Left lung (tissue), 10 donors: Measurements from ENCODE around the gene TLR2. TPM values are rescaled to one million over a fixed set of nuclear protein-coding genes. Genes with fewer than 3 reads are reported as not detected.
A peak's percentile ranks its signal among the peaks of the same experiment; 100 is the strongest.

Experiments used
- ATAC-seq: fragments of 200-7000 bp; cut with Tn5 transposase; one replicate; pipeline ENCODE4 v1.9.1; 2020; ENCODE audit warnings: moderate library complexity
- DNase-seq, 4 donors: peaks; one replicate each; pipeline ENCODE4 v3.0.0-alpha.2; 2013 to 2020
- H3K27ac ChIP-seq, 2 donors: fragments of 200-600 bp; sonication (generic) in 1 of 2; one replicate each; pipeline versions ENCODE4 v1.5.0 to v1.8.0; 2020 to 2021
- H3K27me3 ChIP-seq, 2 donors: fragments of 200-600 bp; sonication (generic) in 1 of 2; one replicate each; pipeline versions ENCODE4 v1.5.0 to v1.8.0; 2020 to 2021
- H3K36me3 ChIP-seq, 2 donors: fragments of 200-600 bp; sonication (generic) in 1 of 2; one replicate each; pipeline versions ENCODE4 v1.5.0 to v1.8.0; 2020 to 2021
- H3K4me1 ChIP-seq, 2 donors: fragments of 200-600 bp; one replicate each; pipeline ENCODE4 v1.8.0; 2021
- H3K4me3 ChIP-seq, 2 donors: fragments of 200-600 bp; sonication (generic) in 1 of 2; one replicate each; pipeline versions ENCODE4 v1.5.0 to v1.8.0; 2020 to 2021; ENCODE audit warnings: mild to moderate bottlenecking in 1 of 2
- H3K9me3 ChIP-seq, 2 donors: fragments of 200-600 bp; sonication (generic) in 1 of 2; one replicate each; pipeline versions ENCODE4 v1.5.0 to v1.8.0; 2020 to 2021
- intact Hi-C, 2 donors: fragments of 100-400 bp; cut with DNase I; formaldehyde crosslinking; loops; one replicate each; pipeline versions ENCODE4 v1.11.2 to v1.14.2; 2022
- polyA plus RNA-seq, 6 donors: library from polyadenylated mRNA; unstranded; fragments of 120-200 nt; gene quantifications; one replicate each; pipeline ENCODE4 v1.2.1, GENCODE V29; 2013; ENCODE audit not compliant: insufficient read length in 6 of 6
- total RNA-seq, 2 donors: library from RNA; stranded (reverse); fragmentation: NEBNext Ultra II Directional; extraction: Animal tissue kit (Norgen Biotek cat#: 25700); gene quantifications; one replicate each; pipeline ENCODE4 v1.2.1, GENCODE V29; 2021
- TF ChIP-seq, protein P1 (sequence below), 2 donors: fragments of 200-600 bp; sonication (generic) in 1 of 2; IDR thresholded peaks; one replicate each; pipeline versions ENCODE4 v1.5.0 to v1.8.0; 2021; ENCODE audit warnings: antibody characterized with exemption in 2 of 2
- donor health status: DM: no; HTN: yes; CAD: no.
- donor health status: DM: no; HTN: no; CAD: no.

Gene TLR2
- total and polyA plus RNA-seq, 8 donors: 19.5 to 170 (median 39.0) TPM

DNA sequence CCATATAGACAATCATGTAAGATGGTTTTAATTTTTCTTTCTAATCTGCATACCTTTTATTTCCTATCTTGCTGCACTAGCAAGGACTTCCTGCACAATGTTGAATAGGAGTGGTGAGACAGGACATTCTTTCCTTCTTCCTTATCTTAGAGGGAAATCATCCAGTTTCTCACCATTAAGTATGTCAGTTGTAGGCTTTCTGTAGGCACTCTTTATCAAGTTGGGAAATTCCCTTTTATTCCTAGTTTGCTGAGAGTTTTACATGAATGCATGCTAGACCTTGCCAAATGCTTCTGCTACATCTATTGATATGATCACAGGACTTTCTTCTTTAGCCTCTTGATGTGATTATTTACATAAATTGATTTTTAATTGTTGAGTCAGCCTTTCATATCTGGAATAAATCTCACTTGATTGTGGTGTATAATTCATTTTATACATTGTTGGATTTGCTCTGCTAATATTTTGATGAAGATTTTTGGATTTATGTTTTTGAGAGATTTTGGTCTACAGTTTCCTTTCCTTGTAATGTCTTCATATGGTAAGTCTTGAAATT, 51.9 kb downstream of the TLR2 start:
- peaks cover 0 to 6% of the 10 kb centered on the region in 2 donors for H3K9me3 ChIP-seq
- H3K27ac ChIP-seq: no peak overlapping the region
- intact Hi-C loops: no loop called here
- no peak overlapping the region for H3K4me3 ChIP-seq
- no peaks in the 10 kb centered on the region for H3K36me3 ChIP-seq
- ATAC-seq: no peak
- no peaks in the 10 kb centered on the region for H3K27me3 ChIP-seq
- DNase-seq: no peak
- TF ChIP-seq, protein P1, sequence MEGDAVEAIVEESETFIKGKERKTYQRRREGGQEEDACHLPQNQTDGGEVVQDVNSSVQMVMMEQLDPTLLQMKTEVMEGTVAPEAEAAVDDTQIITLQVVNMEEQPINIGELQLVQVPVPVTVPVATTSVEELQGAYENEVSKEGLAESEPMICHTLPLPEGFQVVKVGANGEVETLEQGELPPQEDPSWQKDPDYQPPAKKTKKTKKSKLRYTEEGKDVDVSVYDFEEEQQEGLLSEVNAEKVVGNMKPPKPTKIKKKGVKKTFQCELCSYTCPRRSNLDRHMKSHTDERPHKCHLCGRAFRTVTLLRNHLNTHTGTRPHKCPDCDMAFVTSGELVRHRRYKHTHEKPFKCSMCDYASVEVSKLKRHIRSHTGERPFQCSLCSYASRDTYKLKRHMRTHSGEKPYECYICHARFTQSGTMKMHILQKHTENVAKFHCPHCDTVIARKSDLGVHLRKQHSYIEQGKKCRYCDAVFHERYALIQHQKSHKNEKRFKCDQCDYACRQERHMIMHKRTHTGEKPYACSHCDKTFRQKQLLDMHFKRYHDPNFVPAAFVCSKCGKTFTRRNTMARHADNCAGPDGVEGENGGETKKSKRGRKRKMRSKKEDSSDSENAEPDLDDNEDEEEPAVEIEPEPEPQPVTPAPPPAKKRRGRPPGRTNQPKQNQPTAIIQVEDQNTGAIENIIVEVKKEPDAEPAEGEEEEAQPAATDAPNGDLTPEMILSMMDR (IDR thresholded peaks at IDR 0.05): no peak
- H3K4me1 ChIP-seq: no peaks in the 10 kb centered on the region

DNA sequence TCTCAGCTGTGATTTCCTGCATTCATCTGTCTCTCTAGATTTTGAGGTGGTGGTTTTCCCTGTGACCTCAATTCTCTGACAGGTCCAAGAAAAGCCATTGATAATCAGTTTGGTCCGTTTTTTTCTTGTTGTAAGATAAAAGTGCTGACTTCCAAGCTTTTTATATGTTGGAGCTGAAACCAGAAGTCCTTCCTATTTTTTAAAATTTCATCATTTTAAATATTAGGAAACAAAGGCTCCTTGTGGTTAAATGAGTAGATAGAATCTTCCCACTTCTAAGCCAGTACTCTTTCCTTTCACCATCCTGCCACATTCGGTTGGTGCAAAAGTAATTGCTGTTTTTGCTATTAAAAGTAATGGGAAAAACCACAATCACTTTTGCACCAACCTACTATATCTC, 57.5 kb downstream of the TLR2 start:
- TF ChIP-seq, protein P1 (IDR thresholded peaks at IDR 0.05): no peak
- H3K9me3 ChIP-seq: peaks cover 0 to 9% of the 10 kb centered on the region in 2 donors
- ATAC-seq (no peak), DNase-seq (no peak)
- peaks cover 0 to 15% of the 10 kb centered on the region in 2 donors for H3K4me1 ChIP-seq
- intact Hi-C loops: no loop called here
- no peaks in the 10 kb centered on the region for H3K27me3 ChIP-seq
- no peak overlapping the region for H3K27ac ChIP-seq
- no peaks in the 10 kb centered on the region for H3K36me3 ChIP-seq
- H3K4me3 ChIP-seq: no peak overlapping the region

DNA sequence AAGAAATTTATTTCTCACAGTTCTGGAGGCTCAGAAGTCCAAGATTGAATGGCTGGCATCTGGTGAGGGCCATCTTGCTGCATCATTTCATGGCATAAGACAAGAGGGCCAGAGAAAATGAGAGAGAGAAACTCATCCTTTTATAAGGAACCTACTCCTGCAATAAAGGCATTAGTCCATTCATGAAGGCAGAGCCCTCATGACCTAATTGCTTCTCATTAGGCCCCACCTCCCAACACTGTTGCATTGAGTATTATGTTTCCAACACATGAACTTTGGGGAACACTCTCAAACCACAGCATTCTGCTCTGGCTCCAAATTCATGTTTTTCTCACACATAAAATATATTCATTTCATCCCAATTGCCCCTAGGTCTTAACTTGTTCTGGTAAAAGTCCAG, 61.6 kb downstream of the TLR2 start:
- no peak overlapping the region for H3K4me3 ChIP-seq
- intact Hi-C loops: no loop called here

GRCh38 chr4:153747406-153747955, 63.4 kb downstream of the TLR2 start:
- no peak for DNase-seq
- Histone ChIP-seq H3K27me3 (no peaks in the 10 kb centered on the region), H3K9me3 (no peaks in the 10 kb centered on the region), H3K36me3 (no peaks in the 10 kb centered on the region), H3K4me3 (no peak overlapping the region), H3K27ac (peak overlapping the region in 1 of 2 donors; percentile 51), H3K4me1 (peaks cover 0 to 34% of the 10 kb centered on the region in 2 donors)
- intact Hi-C loops: no loop called here
- TF ChIP-seq, protein P1 (IDR thresholded peaks at IDR 0.05): no peak
- no peak for ATAC-seq

More for the DNA sequence above, 61.6 kb downstream of the TLR2 start:
- Histone ChIP-seq H3K27ac (no peak overlapping the region), H3K9me3 (peaks cover 0 to 5% of the 10 kb centered on the region in 2 donors), H3K36me3 (no peaks in the 10 kb centered on the region), H3K4me1 (peaks cover 0 to 47% of the 10 kb centered on the region in 2 donors), H3K27me3 (no peaks in the 10 kb centered on the region)
- no peak for ATAC-seq
- DNase-seq: no peak
- TF ChIP-seq, protein P1 (IDR thresholded peaks at IDR 0.05): no peak

DNA sequence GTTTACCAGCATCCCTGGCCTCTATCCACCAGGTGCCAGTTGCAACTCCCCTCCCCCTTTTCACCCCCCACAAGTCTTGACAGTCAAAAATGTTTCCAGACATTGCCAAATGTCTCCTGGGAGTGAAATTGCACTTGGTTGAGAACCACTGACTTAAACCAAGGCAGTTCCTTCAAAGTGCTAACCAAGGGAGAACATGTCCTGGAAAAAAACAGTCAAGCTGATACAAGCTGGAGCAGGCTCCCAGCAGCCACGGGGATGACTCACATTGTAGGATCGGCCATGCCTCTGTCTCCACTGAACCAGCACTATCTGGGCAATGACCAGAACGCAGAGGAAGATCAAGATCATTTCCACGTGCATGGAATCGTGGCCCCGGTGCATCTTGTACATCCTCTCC, 64.3 kb downstream of the TLR2 start:
- intact Hi-C loops: no loop called here
- no peaks in the 10 kb centered on the region for H3K27me3 ChIP-seq

More for the DNA sequence above, 64.3 kb downstream of the TLR2 start:
- DNase-seq (peak in 1 of 4 donors; percentile 62), ATAC-seq (peak; percentile 73)
- TF ChIP-seq, protein P1 (IDR thresholded peaks at IDR 0.05): no peak
- Histone ChIP-seq H3K36me3 (no peaks in the 10 kb centered on the region), H3K4me1 (peaks cover 0 to 34% of the 10 kb centered on the region in 2 donors), H3K27ac (peak overlapping the region in 1 of 2 donors; percentile 28), H3K4me3 (no peak overlapping the region), H3K9me3 (no peaks in the 10 kb centered on the region)
